Stimulated activated CD4-positive, alpha-beta T cell treated with anti-CD3 and anti-CD28 coated beads, Interleukin-1b, Interleukin-23, amount 100 ng/mL, for 24 hours (primary cell): ENCODE measurements around the gene REEP1.

Experiments used
- DNase-seq, 4 experiments: peaks; one replicate each; pipeline ENCODE4 v3.0.0-alpha.2; 2020; ENCODE audit warnings: low read depth in 4 of 4, low spot score in 1 of 4

Gene REEP1

GRCh38 chr2:86284987-86285386 is 52.4 kb downstream of the REEP1 start:
- no peak for DNase-seq

- no peak for DNase-seq
Observed at GRCh38 chr2:86284401-86284841, 53.0 kb downstream of the REEP1 start.

- DNase-seq = no peak
Observed at GRCh38 chr2:86283411-86284030, 53.9 kb downstream of the REEP1 start.

GRCh38 chr2:86281066-86281700 is 56.2 kb downstream of the REEP1 start:
- no peak for DNase-seq

- DNase-seq = no peak
Observed at GRCh38 chr2:86280191-86280667, 57.2 kb downstream of the REEP1 start.

- no peak for DNase-seq
Observed at GRCh38 chr2:86275962-86276361, 61.5 kb downstream of the REEP1 start.

- no peak for DNase-seq
Observed at GRCh38 chr2:86275384-86275799, 62.0 kb downstream of the REEP1 start.

- DNase-seq = no peak
Observed at GRCh38 chr2:86274918-86275275, 62.5 kb downstream of the REEP1 start.

- no peak for DNase-seq
Observed at GRCh38 chr2:86274265-86274917, 63.0 kb downstream of the REEP1 start.

- DNase-seq = no peak
Observed at GRCh38 chr2:86272111-86272510, 65.3 kb downstream of the REEP1 start.

GRCh38 chr2:86271248-86271647 is 66.2 kb downstream of the REEP1 start:
- no peak for DNase-seq

- no peak for DNase-seq
Observed at GRCh38 chr2:86263956-86264355, 73.5 kb downstream of the REEP1 start.

- no peak for DNase-seq
Observed at GRCh38 chr2:86260978-86261377, 76.4 kb downstream of the REEP1 start.

- no peak for DNase-seq
Observed at GRCh38 chr2:86258106-86258505, 79.3 kb downstream of the REEP1 start.

- DNase-seq = no peak
Observed at GRCh38 chr2:86256982-86257381, 80.4 kb downstream of the REEP1 start.

- no peak for DNase-seq
Observed at GRCh38 chr2:86256300-86256699, 81.1 kb downstream of the REEP1 start.

- DNase-seq = no peak
Observed at GRCh38 chr2:86254576-86255538, 82.6 kb downstream of the REEP1 start.

- DNase-seq = no peak
Observed at GRCh38 chr2:86253424-86253823, 84.0 kb downstream of the REEP1 start.

- no peak for DNase-seq
Observed at GRCh38 chr2:86251840-86252266, 85.6 kb downstream of the REEP1 start.

GRCh38 chr2:86249579-86250391 is 87.6 kb downstream of the REEP1 start:
- no peak for DNase-seq
